Nephron (organoid): Measurements from ENCODE around the gene COL6A2.
"Not testable (repeated sequence)": the region's sequence is repeated elsewhere in the genome, so short reads cannot be mapped to it uniquely, and the experiment has no call there.

ENCODE experiments used
- H3K27ac Mint-ChIP-seq, 3 experiments: 2 replicates each; pipeline ENCODE4 v1.8.0; 2020; ENCODE audit warnings: mixed read lengths in 3 of 3, mild to moderate bottlenecking in 2 of 3, moderate library complexity in 1 of 3
- H3K27me3 Mint-ChIP-seq: 2 replicates; pipeline ENCODE4 v1.8.0; 2021; ENCODE audit warnings: low read depth, mild to moderate bottlenecking, moderate library complexity, mixed read lengths
- H3K36me3 Mint-ChIP-seq: 2 replicates; pipeline ENCODE4 v1.8.0; 2020; ENCODE audit warnings: low read depth, mixed read lengths
- H3K4me1 Mint-ChIP-seq: 2 replicates; pipeline ENCODE4 v1.8.0; 2020; ENCODE audit warnings: mixed read lengths
- H3K4me3 Mint-ChIP-seq, 3 experiments: 2 replicates each; pipeline ENCODE4 v1.8.0; 2020; ENCODE audit warnings: mild to moderate bottlenecking in 3 of 3, mixed read lengths in 3 of 3, moderate library complexity in 2 of 3
- H3K9me3 Mint-ChIP-seq: 2 replicates; pipeline ENCODE4 v1.8.0; 2020; ENCODE audit warnings: mixed read lengths
- TF ChIP-seq, protein P1 (sequence below), 3 experiments: fragments of 200-600 bp; sonication (generic); IDR thresholded peaks; one replicate each; pipeline ENCODE4 v1.5.0; 2021; ENCODE audit warnings: antibody characterized with exemption in 3 of 3; ENCODE audit not compliant: unreplicated experiment in 3 of 3

Gene COL6A2

DNA sequence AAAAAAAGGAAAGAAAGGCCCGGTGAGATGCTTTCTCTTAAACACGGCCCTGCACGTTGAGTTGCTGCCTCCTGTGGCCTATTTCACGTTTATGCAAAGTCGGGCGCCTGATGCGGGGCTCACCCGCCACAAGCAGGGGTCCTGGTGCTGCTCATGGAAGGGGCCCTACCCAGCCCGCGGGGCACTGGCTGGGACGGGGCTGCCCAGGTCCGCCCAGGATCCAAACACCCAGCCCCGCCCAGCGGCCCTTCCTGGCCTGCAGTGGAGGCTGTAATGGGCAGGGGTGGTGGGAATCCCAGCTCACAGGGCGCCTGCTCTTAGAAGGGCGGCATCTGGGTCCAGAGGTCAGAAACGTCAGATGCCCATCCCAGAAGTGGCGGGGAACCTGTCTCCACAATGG is 1.6 kb downstream of the COL6A2 start:
- peak overlapping the region; percentile 83 to 88 (median 87) for H3K4me3 Mint-ChIP-seq
- peaks cover 6% of the 10 kb centered on the region for H3K27me3 Mint-ChIP-seq
- no peak overlapping the region for H3K27ac Mint-ChIP-seq
- H3K9me3 Mint-ChIP-seq = peaks cover 40% of the 10 kb centered on the region
- TF ChIP-seq, protein P1, sequence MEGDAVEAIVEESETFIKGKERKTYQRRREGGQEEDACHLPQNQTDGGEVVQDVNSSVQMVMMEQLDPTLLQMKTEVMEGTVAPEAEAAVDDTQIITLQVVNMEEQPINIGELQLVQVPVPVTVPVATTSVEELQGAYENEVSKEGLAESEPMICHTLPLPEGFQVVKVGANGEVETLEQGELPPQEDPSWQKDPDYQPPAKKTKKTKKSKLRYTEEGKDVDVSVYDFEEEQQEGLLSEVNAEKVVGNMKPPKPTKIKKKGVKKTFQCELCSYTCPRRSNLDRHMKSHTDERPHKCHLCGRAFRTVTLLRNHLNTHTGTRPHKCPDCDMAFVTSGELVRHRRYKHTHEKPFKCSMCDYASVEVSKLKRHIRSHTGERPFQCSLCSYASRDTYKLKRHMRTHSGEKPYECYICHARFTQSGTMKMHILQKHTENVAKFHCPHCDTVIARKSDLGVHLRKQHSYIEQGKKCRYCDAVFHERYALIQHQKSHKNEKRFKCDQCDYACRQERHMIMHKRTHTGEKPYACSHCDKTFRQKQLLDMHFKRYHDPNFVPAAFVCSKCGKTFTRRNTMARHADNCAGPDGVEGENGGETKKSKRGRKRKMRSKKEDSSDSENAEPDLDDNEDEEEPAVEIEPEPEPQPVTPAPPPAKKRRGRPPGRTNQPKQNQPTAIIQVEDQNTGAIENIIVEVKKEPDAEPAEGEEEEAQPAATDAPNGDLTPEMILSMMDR (IDR thresholded peaks at IDR 0.05; ENCODE audit: unreplicated experiment in 3 of 3) = no peak
- H3K36me3 Mint-ChIP-seq = peaks cover 47% of the 10 kb centered on the region
- H3K4me1 Mint-ChIP-seq = peaks cover 22% of the 10 kb centered on the region

DNA sequence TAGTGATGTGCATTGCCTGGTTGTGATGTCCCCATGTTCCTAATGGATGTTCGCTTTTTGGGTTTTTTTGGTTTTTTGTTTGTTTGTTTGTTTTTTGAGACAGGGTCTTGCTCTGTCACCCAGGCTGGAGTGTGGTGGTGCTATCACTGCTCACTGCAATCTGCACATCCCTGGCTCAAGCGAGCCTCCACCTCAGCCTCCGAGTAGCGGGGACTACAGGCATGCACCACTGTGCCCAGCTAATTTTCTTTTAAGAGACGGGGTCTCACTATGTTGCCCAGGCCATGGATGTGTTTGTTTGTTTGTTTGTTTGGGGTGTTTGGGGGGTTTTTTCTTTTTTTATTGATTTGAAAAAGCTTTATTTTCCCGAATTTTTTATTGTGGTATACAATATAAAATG is 2.1 kb downstream of the COL6A2 start:
- Mint-ChIP-seq H3K9me3 (peaks cover 45% of the 10 kb centered on the region), H3K27ac (no peak overlapping the region), H3K27me3 (peaks cover 6% of the 10 kb centered on the region), H3K4me3 (peak overlapping the region; percentile 75 to 83 (median 81)), H3K4me1 (peaks cover 19% of the 10 kb centered on the region), H3K36me3 (peaks cover 51% of the 10 kb centered on the region)
- TF ChIP-seq, protein P1 (IDR thresholded peaks at IDR 0.05; ENCODE audit: unreplicated experiment in 3 of 3) = no peak

DNA sequence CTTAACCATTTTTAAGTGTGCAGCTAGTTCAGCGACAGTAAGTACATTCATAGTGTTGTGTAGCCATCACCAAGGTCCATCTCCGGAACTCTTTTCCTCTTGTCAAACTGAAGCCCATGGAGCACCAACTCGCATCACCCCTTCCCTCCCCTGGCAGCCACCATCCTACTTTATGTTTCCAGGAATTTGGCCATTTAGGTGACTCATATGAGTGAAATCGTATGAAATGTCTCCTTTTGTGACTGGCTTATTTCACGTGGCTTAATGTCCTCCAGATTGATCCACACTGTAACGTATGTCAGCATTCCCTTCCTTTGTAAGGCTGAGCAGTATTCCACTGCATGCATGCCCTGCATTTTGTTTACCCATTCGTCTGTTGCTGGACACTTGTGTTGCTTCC is 2.5 kb downstream of the COL6A2 start:
- Mint-ChIP-seq H3K36me3 (peaks cover 53% of the 10 kb centered on the region), H3K27ac (no peak overlapping the region), H3K4me1 (peaks cover 15% of the 10 kb centered on the region), H3K9me3 (peaks cover 47% of the 10 kb centered on the region), H3K4me3 (peak overlapping the region; percentile 75 to 83 (median 81)), H3K27me3 (peaks cover 6% of the 10 kb centered on the region)
- TF ChIP-seq, protein P1 (IDR thresholded peaks at IDR 0.05; ENCODE audit: unreplicated experiment in 3 of 3) = no peak

DNA sequence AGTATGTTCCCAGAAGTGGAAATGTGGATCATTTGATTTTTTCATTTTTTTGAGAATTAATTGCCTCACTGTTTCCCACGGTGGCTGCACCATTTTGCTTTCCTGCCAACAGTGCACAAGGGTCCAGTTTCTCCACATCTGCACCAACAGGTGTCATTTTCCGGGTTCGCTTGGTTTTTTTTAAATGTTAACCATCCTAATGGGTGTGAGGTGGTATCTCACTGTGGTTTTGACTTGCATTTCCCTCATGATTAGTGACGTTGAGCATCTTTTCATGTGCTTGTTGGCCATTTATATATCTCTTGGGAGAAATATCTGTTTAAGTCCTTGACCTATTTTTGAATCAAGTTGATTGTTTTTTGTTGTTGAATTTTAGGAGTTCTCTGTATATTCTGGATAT is 3.0 kb downstream of the COL6A2 start:
- Mint-ChIP-seq H3K9me3 (peaks cover 52% of the 10 kb centered on the region), H3K27ac (no peak overlapping the region), H3K36me3 (peaks cover 58% of the 10 kb centered on the region), H3K4me1 (peaks cover 13% of the 10 kb centered on the region), H3K27me3 (peaks cover 6% of the 10 kb centered on the region), H3K4me3 (peak overlapping the region; percentile 71 to 83 (median 81))
- TF ChIP-seq, protein P1 (IDR thresholded peaks at IDR 0.05; ENCODE audit: unreplicated experiment in 3 of 3) = no peak

DNA sequence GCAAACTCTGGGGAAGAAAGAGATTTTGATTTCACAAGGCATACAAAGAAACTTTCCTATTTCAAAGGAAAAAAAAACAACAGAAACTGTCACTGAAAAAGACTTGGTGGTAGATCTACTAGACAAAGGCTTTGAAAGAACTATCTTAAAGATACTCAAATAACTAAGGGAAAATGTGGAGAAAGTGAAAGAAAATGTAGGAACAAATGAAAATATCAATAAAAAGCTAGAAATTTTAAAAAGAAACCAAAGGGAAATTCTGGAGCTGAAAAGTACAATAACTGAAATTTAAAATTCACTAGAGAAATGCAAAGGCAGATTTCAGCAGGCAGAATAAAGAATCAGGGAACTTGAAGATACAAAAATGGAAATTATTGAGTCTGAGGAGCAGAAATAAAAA is 6.2 kb downstream of the COL6A2 start:
- Mint-ChIP-seq H3K27me3 (peaks cover 6% of the 10 kb centered on the region), H3K4me3 (no peak overlapping the region), H3K27ac (no peak overlapping the region), H3K4me1 (peaks cover 8% of the 10 kb centered on the region), H3K9me3 (peaks cover 72% of the 10 kb centered on the region), H3K36me3 (peaks cover 83% of the 10 kb centered on the region)
- TF ChIP-seq, protein P1 (IDR thresholded peaks at IDR 0.05; ENCODE audit: unreplicated experiment in 3 of 3) = no peak

DNA sequence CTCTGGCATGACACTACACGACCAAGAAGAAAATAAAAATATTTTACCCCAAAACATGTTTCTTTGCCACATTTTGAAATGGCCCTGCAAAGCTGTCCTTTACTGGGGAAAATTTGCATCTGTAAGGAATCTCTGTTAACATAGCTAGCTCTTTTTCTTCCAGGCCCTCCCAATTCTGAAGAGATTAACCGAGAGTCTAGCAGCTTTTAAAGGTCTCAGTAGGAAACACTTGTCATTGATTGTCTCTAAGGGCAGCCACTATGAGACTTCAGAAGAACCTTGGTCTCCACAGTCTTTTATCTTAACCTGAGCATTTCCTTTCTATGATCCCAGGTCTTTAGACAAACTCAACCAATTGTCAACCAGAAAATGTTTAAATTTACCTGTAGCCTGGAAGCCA is 9.5 kb downstream of the COL6A2 start:
- H3K4me3 Mint-ChIP-seq, H3K27ac Mint-ChIP-seq, H3K27me3 Mint-ChIP-seq, H3K4me1 Mint-ChIP-seq: not testable (repeated sequence)
- Mint-ChIP-seq H3K9me3 (peaks cover 53% of the 10 kb centered on the region), H3K36me3 (peaks cover 57% of the 10 kb centered on the region)
